Stomach (tissue), 9 donors: ENCODE measurements around the gene NIN. TPM values are rescaled to one million over a fixed set of nuclear protein-coding genes. Genes with fewer than 3 reads are reported as not detected.

Experiments
- DNase-seq, 2 donors: peaks; one replicate each; pipeline versions ENCODE4 v3.0.0 to v3.0.0-alpha.2; 2013 to 2019
- H3K27ac ChIP-seq, 5 donors: fragments of 200-600 bp in 4 of 5; sonication (generic) in 4 of 5; one replicate each; pipeline ENCODE4 v1.5.1; 2013 to 2019; ENCODE audit warnings: mild to moderate bottlenecking in 1 of 5, moderate library complexity in 1 of 5
- H3K27me3 ChIP-seq, 3 donors: fragments of 200-600 bp; sonication (generic); one replicate each; pipeline ENCODE4 v1.5.1; 2017 to 2019; ENCODE audit warnings: mixed run types in 1 of 3
- H3K36me3 ChIP-seq, 4 donors: fragments of 200-600 bp; sonication (generic); 1 replicate in 3 of 4; 2 replicates in 1 of 4; pipeline ENCODE4 v1.5.1; 2016 to 2019
- H3K4me1 ChIP-seq, 4 donors: fragments of 200-600 bp; sonication (generic); one replicate each; pipeline ENCODE4 v1.5.1; 2016 to 2019
- H3K4me3 ChIP-seq, 4 donors: fragments of 200-600 bp; sonication (generic) in 3 of 4; one replicate each; pipeline ENCODE4 v1.5.1; 2016 to 2019; ENCODE audit warnings: mild to moderate bottlenecking in 1 of 4
- H3K9me3 ChIP-seq, 4 donors: fragments of 200-600 bp; sonication (generic); one replicate each; pipeline ENCODE4 v1.5.1; 2016 to 2019
- EP300 ChIP-seq: sonication (generic); formaldehyde crosslinking; IDR thresholded peaks from one replicate; pipeline ENCODE4 v1.6.1; 2017; ENCODE audit warnings: antibody characterized with exemption
- POLR2A ChIP-seq, 4 donors: fragments of 450-650 bp; IDR thresholded peaks; one replicate each; pipeline ENCODE4 v1.6.1; 2016; ENCODE audit warnings: antibody characterized with exemption in 4 of 4, control low read depth in 2 of 4, mild to moderate bottlenecking in 1 of 4, moderate library complexity in 1 of 4
- POLR2AphosphoS5 ChIP-seq, 3 donors: sonication (generic); formaldehyde crosslinking; IDR thresholded peaks; one replicate each; pipeline ENCODE4 v1.6.1; 2016; ENCODE audit warnings: antibody characterized with exemption in 3 of 3
- WGBS, 5 donors: extraction: QIAGEN DNeasy Blood & Tissue Kit in 3 of 5; methylation state at CpG; one replicate each; pipeline versions ENCODE4 v1.1.5 to v1.1.7; 2013 to 2018; 5-methylcytosine and 5-hydroxymethylcytosine counted together
- intact Hi-C: fragments of 100-400 bp; cut with DNase I; formaldehyde crosslinking; loops from one replicate; pipeline ENCODE4 v1.15.1; 2023; ENCODE audit warnings: low total_unique reads
- polyA plus RNA-seq, 3 donors: library from polyadenylated mRNA; stranded (reverse); fragments of 200-250 nt; gene quantifications; one replicate each; pipeline ENCODE4 v1.2.3, GENCODE V29; 2013
- total RNA-seq, 5 donors: library from RNA; depleted of rRNA; stranded (reverse); fragments of >200 nt; gene quantifications; one replicate each; pipeline versions ENCODE4 v1.1.0 to v1.2.3, GENCODE V29; 2014 to 2016
- TF ChIP-seq, protein P1 (sequence below), 7 experiments: fragments of 450-650 bp in 4 of 7; fragments of 200-600 bp in 3 of 7; sonication (generic) in 3 of 7; IDR thresholded peaks; one replicate each; pipeline ENCODE4 v1.5.1; 2016 to 2019; ENCODE audit warnings: antibody characterized with exemption in 7 of 7, control low read depth in 2 of 7, mild to moderate bottlenecking in 1 of 7
- donor health status: healthy with polysubstance abuse.
- donor health status: Bipolar disorder and iron deficiency.
- donor health status: healthy.

Gene NIN
- total and polyA plus RNA-seq, 8 donors, result 5.3 to 70.5 (median 20.5) TPM

DNA sequence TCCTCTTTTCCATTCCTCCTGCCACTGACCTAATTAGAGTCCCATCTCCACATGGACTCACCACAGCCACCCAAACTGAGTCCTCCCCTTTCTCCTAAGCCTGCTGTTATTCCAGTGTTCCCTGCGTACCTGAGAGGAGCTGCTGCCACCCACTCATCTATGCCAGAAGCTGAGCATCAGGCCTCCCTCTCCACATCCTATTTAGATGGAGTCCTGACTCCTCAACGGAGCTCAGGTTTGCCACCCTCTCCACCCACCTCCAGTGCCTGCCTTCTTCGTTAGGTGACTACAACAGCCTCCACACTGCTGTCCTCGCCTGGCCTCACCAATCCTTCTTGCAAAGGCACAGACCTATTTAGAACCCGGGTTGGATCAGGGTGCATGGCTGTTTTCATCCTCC, 25.7 kb upstream of the NIN start:
- H3K4me1 ChIP-seq, result peaks cover 6 to 15% (median 13%) of the 10 kb centered on the region in 4 donors
- 77 to 92% (median 84%) methylated on average over 5 of the region's 5 CpGs for WGBS, 5 donors
- intact Hi-C loops, result no loop called here
- no peak overlapping the region for H3K4me3 ChIP-seq
- no peaks in the 10 kb centered on the region for H3K36me3 ChIP-seq
- TF ChIP-seq EP300 (no peak), POLR2AphosphoS5 (IDR thresholded peaks at IDR 0.05) (no peak), POLR2A (IDR thresholded peaks at IDR 0.05) (no peak)
- TF ChIP-seq, protein P1, sequence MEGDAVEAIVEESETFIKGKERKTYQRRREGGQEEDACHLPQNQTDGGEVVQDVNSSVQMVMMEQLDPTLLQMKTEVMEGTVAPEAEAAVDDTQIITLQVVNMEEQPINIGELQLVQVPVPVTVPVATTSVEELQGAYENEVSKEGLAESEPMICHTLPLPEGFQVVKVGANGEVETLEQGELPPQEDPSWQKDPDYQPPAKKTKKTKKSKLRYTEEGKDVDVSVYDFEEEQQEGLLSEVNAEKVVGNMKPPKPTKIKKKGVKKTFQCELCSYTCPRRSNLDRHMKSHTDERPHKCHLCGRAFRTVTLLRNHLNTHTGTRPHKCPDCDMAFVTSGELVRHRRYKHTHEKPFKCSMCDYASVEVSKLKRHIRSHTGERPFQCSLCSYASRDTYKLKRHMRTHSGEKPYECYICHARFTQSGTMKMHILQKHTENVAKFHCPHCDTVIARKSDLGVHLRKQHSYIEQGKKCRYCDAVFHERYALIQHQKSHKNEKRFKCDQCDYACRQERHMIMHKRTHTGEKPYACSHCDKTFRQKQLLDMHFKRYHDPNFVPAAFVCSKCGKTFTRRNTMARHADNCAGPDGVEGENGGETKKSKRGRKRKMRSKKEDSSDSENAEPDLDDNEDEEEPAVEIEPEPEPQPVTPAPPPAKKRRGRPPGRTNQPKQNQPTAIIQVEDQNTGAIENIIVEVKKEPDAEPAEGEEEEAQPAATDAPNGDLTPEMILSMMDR (IDR thresholded peaks at IDR 0.05), result no peak
- H3K27me3 ChIP-seq, result no peaks in the 10 kb centered on the region
- no peaks in the 10 kb centered on the region for H3K9me3 ChIP-seq
- no peak overlapping the region for H3K27ac ChIP-seq
- no peak for DNase-seq

DNA sequence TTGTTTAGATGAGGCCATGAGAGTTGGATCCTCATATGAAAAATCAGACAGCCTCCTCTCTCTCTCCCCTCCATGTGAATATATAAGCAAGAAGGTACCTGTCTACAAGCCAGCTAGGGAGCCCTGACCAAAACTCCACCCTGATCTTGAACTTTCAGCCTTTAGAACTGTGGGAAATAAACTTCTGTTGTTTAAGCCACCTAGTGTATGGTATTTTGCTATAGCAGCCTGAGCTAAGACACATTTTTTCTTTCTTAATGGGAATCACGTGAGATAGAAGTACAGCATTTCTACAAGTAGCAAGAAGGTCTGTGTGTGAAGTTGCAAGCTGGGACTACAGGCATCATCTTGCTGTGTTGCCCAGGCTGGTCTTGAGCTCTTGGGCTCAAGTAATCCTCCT, 24.6 kb upstream of the NIN start:
- no peaks in the 10 kb centered on the region for H3K36me3 ChIP-seq
- H3K4me1 ChIP-seq, result peaks cover 6 to 15% (median 11%) of the 10 kb centered on the region in 4 donors
- 37 to 70% (median 53%) methylated on average over 1 of the region's 1 CpG for WGBS, 5 donors
- H3K9me3 ChIP-seq, result no peaks in the 10 kb centered on the region
- H3K27ac ChIP-seq, result no peak overlapping the region
- intact Hi-C loops, result no loop called here
- DNase-seq, result no peak
- no peak overlapping the region for H3K4me3 ChIP-seq
- TF ChIP-seq, protein P1 (IDR thresholded peaks at IDR 0.05), result no peak
- TF ChIP-seq POLR2AphosphoS5 (IDR thresholded peaks at IDR 0.05), result no peak
- TF ChIP-seq POLR2A (IDR thresholded peaks at IDR 0.05), result no peak
- H3K27me3 ChIP-seq, result no peaks in the 10 kb centered on the region

DNA sequence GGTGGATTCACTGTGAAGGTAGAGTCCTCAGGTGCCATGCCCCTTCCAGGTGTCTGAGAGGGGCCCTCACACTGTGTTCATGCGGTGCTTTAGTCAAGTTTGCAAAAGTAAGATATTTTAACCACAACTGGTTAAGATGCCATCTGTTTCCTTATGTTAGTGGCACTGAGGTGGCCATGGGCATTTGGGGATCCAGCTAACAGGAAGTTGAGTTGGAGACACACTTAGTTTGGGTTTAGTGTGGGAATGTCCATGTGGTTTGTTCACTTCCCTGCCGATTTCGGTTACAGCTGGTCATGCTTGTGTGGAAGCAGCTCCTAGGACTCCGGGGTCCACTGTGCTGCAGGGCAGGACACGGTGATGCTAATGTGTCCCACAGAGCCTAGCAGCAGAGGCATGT, 23.6 kb upstream of the NIN start:
- TF ChIP-seq, protein P1 (IDR thresholded peaks at IDR 0.05), result no peak
- no peak for TF ChIP-seq EP300
- no peak for TF ChIP-seq POLR2A (IDR thresholded peaks at IDR 0.05)
- no peak for TF ChIP-seq POLR2AphosphoS5 (IDR thresholded peaks at IDR 0.05)
- no peaks in the 10 kb centered on the region for H3K36me3 ChIP-seq

DNA sequence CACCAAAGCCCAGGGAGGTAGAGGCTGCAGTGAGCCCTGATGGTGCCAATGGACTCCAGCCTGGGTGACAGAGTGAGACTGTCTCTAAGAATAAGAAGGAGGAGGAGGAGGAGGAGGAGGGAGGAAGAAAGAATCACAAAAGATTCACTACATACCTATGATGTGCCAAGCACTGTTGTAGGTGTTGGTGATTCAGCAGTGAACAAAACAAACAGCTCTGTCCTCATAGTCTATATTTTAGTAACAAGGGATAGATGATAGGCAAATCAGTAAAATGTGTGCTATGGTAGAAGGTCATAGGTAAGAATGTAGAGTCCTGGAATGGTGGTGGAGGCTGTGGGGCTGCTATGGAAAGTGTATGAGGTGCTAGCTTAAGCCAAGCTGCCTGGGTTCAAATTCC, 22.9 kb upstream of the NIN start:
- TF ChIP-seq, protein P1 (IDR thresholded peaks at IDR 0.05), result no peak
- TF ChIP-seq POLR2AphosphoS5 (IDR thresholded peaks at IDR 0.05) (no peak), POLR2A (IDR thresholded peaks at IDR 0.05) (no peak), EP300 (no peak)
- no peaks in the 10 kb centered on the region for H3K36me3 ChIP-seq
- H3K4me1 ChIP-seq, result no peaks in the 10 kb centered on the region
- no peak for DNase-seq
- H3K27me3 ChIP-seq, result no peaks in the 10 kb centered on the region
- intact Hi-C loops, result no loop called here
- H3K27ac ChIP-seq, result no peak overlapping the region
- H3K9me3 ChIP-seq, result no peaks in the 10 kb centered on the region
- H3K4me3 ChIP-seq, result no peak overlapping the region

More for the DNA sequence above, 23.6 kb upstream of the NIN start:
- no peak overlapping the region for H3K27ac ChIP-seq
- no peak for DNase-seq
- intact Hi-C loops, result no loop called here
- H3K4me1 ChIP-seq, result peaks cover 3 to 5% (median 4%) of the 10 kb centered on the region in 4 donors
- 74 to 88% (median 80%) methylated on average over 5 of the region's 5 CpGs for WGBS, 5 donors
- H3K27me3 ChIP-seq, result no peaks in the 10 kb centered on the region
- H3K9me3 ChIP-seq, result no peaks in the 10 kb centered on the region
- no peak overlapping the region for H3K4me3 ChIP-seq
